ENCODE data around the gene LRCOL1.

DNA sequence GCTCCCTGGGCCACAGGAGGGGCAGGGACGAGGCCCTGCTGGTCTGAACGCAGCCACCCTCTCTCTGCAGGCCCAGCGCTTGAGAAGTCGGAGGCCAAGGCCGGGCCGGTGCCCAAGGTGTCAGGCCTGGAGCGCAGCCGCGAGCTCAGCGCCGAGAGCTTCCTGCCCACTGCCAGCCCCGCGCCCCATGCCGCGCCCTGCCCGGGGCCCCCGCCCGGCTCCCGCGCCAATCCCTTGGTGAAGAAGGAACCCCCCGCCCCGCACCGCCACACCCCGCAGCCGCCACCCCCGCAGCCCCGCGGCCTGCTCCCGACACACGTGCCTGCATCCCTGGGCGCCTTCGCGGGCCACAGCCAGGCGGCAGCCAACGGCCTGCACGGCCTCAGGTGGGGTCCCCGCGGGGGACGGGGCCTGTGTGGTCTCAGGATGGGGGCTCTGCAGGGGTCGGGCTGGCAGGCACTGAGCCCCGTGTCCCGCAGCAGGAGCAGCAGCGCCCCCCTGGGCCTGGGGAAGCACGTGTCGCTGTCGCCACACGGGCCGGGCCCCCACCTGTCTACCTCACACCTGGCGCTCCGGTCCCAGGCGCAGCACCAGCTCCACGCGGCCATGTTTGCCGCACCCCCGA is 40.4 kb downstream of the LRCOL1 start:
- TF ChIP-seq POLR2AphosphoS5 (IDR thresholded peaks at IDR 0.05) = no peak
- TF ChIP-seq, protein P1, sequence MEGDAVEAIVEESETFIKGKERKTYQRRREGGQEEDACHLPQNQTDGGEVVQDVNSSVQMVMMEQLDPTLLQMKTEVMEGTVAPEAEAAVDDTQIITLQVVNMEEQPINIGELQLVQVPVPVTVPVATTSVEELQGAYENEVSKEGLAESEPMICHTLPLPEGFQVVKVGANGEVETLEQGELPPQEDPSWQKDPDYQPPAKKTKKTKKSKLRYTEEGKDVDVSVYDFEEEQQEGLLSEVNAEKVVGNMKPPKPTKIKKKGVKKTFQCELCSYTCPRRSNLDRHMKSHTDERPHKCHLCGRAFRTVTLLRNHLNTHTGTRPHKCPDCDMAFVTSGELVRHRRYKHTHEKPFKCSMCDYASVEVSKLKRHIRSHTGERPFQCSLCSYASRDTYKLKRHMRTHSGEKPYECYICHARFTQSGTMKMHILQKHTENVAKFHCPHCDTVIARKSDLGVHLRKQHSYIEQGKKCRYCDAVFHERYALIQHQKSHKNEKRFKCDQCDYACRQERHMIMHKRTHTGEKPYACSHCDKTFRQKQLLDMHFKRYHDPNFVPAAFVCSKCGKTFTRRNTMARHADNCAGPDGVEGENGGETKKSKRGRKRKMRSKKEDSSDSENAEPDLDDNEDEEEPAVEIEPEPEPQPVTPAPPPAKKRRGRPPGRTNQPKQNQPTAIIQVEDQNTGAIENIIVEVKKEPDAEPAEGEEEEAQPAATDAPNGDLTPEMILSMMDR (IDR thresholded peaks at IDR 0.05) = no peak
